Stimulated activated CD4-positive, alpha-beta T cell treated with anti-CD3 and anti-CD28 coated beads, Interleukin-2, amount 100 ng/mL, for 4 hours (primary cell): ENCODE measurements around the gene OOSP4A.
"Not testable (repeated sequence)": the region's sequence is repeated elsewhere in the genome, so short reads cannot be mapped to it uniquely, and the experiment has no call there.

Source experiments
- DNase-seq: peaks from one replicate; pipeline ENCODE4 v3.0.0-alpha.2; 2020; ENCODE audit warnings: low read depth

OOSP4A gene

DNA sequence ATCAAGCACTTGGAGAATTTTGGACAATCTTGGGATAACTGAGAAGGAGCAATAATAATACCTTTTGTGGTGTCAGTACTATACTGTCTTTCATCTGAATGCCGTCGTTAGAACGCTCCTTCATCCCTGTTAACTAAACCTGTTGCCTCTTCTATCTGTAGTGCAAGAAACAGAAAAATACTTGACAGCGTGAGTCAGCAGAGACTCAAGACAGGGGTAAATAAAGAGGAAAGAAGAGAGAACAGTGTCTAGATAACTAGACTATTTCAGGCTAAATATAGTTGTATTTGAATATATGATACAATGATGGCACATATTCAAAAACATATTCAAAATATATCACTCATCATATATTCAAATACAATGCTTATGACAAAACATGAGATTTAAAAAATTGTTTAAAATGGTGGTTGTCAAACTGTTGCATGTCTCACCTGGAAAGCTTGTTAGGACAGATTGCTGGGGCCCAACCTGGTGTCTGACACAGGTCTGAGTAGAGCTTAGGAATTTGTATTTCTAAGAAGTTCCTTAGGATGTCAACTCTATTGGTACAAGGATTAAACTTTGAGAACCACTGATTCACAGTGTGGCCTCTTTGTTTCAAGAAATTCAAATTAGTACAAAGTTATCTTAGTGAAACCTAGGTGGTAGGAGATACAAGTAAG lies 17.4 kb downstream of the OOSP4A start:
- DNase-seq: no peak

DNA sequence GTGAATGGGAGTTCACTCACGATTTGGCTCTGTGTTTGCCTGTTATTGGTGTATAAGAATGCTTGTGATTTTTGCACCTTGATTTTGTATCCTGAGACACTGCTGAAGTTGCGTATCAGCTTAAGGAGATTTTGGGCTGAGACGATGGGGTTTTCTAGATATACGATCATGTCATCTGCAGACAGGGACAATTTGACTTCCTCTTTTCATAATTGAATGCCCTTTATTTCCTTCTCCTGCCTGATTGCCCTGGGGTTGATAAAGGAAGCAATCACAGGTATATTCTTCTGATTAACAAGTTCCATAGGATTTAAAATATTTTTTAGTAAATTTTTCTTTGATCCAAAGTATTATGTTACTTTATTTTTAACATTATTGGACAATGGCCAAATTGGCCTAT lies 18.2 kb downstream of the OOSP4A start:
- DNase-seq: not testable (repeated sequence)

DNA sequence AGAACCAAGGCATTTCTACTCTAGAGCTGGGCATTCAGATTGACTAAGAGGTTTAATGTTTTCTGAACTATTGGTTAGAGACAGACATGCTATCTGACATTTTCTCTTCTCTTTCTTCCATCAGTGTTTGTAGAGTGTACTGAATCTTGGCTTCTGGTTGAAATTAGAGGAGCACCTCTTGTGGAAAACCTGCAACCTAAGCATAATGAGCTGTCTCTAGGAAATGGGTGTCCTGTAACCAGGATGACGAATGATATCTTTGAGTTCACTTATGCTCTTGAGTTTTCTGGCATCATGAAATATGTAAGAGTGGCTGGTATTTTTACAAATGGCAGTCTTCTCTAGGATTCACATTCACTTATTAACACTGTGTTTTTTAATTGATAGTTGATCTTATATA lies 19.4 kb downstream of the OOSP4A start:
- DNase-seq: no peak

DNA sequence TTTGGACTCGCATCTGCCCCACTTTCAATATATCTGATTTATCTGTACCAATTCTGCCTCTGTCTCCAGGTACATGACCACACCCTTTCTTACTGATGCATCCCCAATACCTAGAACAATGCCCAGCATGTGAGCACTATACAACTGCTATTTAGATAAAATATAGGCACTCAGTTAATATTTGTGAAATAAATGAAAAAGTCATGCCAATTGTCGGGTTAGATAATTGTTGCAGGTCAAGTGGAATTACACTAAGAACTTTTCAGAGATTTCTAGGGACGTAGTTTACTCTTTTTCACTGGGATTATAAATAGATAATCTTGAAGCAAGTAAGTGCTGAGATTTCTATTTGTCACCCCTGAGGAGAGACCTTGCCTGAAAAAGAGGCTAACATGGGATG lies 20.5 kb downstream of the OOSP4A start:
- no peak for DNase-seq

DNA sequence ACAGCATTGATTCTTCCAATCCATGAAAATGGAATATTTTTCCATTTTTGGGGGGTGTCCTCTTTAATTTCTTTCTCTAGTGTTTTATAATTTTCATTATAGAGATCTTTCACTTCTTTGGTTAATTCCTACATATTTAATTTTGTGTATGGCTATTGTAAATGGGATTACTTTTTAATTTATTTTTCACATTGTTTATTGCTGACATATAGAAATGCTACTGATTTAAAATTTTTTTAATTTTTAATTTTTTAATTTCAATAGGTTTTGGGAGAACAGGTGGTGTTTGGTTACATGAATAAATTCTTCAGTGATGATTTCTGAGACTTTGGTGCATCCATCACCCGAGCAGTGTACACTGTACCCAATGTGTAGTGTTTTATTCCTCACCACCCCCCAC lies 26.6 kb downstream of the OOSP4A start:
- DNase-seq: no peak

DNA sequence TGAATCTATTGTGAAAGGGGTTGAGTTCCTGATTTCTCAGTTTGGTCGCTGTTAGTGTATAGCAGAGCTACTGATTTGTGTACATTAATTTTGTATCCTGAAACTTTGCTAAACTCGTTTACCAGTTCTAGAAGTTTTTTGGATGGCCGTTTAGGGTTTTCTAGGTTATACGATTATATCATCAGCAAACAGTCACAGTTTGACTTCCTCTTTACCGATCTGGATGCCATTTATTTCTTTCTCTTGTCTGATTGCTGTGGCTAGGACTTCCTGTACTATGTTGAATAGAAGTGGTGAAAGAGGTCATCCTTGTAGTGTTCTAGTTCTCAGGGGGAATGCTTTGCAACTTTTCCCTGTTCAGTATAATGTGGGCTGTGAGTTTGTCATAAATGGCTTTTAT lies 28.6 kb downstream of the OOSP4A start:
- DNase-seq: no peak

DNA sequence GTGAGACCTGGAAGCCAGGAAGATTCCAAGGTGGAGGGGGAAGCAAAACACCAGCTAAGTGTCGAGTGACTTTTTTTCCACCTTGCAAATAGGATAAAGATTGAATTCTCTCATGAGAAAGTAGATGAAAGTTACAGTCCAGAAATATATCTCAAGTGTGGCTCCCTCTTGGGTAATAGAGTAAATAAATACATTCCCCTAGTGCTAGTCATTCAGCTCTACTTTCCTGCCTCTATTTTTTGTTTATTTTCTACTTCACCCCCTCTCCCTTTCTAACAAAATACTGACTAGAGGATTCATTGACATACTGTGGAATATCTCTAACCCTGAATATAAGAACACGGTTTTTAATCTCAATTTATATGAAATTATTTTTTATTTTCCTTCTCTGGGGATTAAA lies 34.0 kb downstream of the OOSP4A start:
- DNase-seq: no peak

DNA sequence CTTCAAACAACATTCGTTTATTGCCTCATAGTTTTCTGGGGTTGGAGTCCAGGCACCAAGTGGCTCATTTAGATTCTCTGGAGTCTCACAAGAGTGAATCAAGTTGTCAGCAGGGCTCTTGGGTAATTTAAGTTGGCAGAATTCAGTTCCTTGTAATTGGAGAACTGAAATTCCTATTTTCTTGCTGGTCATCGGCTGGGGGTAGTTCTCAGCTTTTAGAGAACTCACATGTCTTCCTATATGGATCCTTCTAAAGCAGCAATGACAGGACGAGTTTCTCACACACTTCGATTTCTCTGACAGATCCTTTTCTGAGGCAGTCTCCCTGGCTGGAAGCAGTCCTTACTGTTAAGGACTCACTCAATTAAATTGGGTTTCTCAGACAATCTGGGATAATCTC lies 35.9 kb downstream of the OOSP4A start:
- no peak for DNase-seq

DNA sequence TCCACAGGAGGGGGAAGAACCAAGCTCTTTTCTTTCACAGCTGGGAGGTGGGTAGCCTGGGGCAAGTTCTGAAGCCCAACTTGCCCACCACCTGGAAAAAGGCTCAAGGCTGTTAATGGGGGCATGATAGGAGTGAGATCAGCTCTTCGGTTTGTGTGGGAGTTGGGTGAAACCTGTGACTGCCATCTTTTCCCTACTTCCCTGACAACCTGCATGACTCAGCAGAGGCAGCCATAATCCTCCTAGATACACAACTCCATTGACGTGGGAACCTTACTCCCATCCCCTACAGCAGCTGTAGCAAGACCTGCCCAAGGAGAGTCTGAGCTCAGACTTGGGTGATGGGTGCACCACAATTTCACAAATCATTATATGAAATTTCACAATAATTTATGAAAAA lies 39.9 kb downstream of the OOSP4A start:
- no peak for DNase-seq

DNA sequence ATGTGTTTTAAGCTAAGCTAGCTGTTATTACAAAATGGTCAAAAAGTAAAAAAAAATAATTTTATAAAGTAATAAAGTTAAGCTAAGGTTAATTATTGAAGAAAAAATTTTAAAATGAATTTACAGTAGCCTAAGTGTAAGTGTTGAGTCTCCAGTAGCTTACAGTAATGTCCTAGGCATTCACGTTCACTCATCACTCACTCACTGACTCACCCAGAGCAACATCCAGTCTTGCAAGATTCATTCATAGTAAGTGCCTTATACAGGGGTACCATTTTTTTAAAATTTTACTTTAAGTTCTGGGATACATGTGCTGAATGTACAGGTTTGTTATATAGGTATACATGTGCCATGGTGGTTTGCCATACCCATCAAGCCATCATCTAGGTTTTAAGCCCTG lies 41.5 kb downstream of the OOSP4A start:
- no peak for DNase-seq

DNA sequence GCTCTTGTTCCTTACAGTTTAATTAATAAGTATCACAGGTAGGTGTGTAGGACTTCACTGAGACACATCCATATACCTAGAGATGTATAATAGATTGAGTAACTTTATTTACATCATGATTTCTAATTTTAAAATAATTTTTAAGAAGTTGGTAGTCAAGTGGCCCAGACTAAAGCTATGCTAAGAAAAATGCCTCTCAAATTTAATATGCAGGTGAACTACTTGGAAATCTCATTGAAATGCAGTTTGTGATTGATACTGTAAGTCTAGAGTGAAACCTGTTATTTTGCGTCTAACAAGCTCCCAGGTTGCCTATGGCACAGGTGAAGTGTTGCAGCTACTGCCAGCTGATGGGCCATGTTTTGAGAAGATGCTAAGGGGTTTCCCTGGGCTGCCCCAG lies 53.0 kb downstream of the OOSP4A start, which contains the start of gene OOSP4B:
Gene OOSP4B, plus strand, starts transcription at position 301 of the 400 bp plus-strand sequence.
- no peak for DNase-seq

DNA sequence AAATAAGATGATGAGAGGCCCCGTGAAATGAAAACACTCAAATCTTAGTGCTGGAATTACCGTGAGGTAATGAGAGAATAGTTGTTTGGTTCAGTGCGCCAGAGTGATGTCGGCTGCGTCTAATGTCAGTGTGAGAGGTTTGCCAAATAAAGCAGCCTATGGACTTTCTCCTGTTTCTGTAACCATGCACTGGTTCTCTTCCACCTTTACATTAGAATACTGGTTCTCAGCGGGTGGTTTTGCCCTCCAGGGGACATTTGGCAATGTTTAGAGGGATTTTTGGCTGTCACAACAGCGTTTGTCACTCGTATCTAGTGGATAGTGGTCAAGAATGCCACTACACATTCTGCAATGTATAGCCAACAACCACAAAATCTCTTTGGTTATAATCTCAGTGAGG lies 54.2 kb downstream of the OOSP4A start:
- no peak for DNase-seq
